Osteocyte (in vitro differentiated cells): ENCODE measurements around the gene CHRND. TPM values are rescaled to one million over a fixed set of nuclear protein-coding genes. Genes with fewer than 3 reads are reported as not detected.

Source experiments
- DNase-seq: peaks from one replicate; pipeline ENCODE4 v3.0.0; 2021; ENCODE audit warnings: mixed read lengths; ENCODE audit not compliant: unreplicated experiment; ENCODE audit errors: extremely low spot score
- H3K27ac Mint-ChIP-seq: one replicate; pipeline ENCODE4 v1.8.0; 2021; ENCODE audit warnings: mild to moderate bottlenecking, mixed read lengths; ENCODE audit not compliant: unreplicated experiment
- H3K27me3 Mint-ChIP-seq: one replicate; pipeline ENCODE4 v1.8.0; 2021; ENCODE audit warnings: mixed read lengths; ENCODE audit not compliant: unreplicated experiment
- H3K36me3 Mint-ChIP-seq: one replicate; pipeline ENCODE4 v1.8.0; 2021; ENCODE audit warnings: mixed read lengths; ENCODE audit not compliant: unreplicated experiment
- H3K4me1 Mint-ChIP-seq: one replicate; pipeline ENCODE4 v1.8.0; 2021; ENCODE audit warnings: mixed read lengths; ENCODE audit not compliant: unreplicated experiment
- H3K4me3 Mint-ChIP-seq: one replicate; pipeline ENCODE4 v1.8.0; 2021; ENCODE audit warnings: mild to moderate bottlenecking, moderate library complexity, mixed read lengths; ENCODE audit not compliant: unreplicated experiment
- H3K9me3 Mint-ChIP-seq: one replicate; pipeline ENCODE4 v1.8.0; 2021; ENCODE audit warnings: mixed read lengths; ENCODE audit not compliant: unreplicated experiment
- CTCF ChIP-seq: fragments of 200-600 bp; sonication (generic); IDR thresholded peaks from 2 replicates; pipeline ENCODE4 v1.5.0; 2021; ENCODE audit warnings: antibody characterized with exemption, mild to moderate bottlenecking, moderate library complexity
- total RNA-seq: library from RNA; stranded (reverse); gene quantifications from 2 replicates; pipeline ENCODE4 v1.2.1, GENCODE V29; 2021

The CHRND gene
- total RNA-seq, 1 donor from 2014 or later = not detected

GRCh38 chr2:232545511-232546375, 19.8 kb downstream of the CHRND start:
- Mint-ChIP-seq H3K9me3 (no peaks in the 10 kb centered on the region), H3K27ac (no peak overlapping the region), H3K27me3 (no peaks in the 10 kb centered on the region), H3K4me3 (no peak overlapping the region), H3K4me1 (peaks cover 5% of the 10 kb centered on the region), H3K36me3 (peaks cover 21% of the 10 kb centered on the region)
- DNase-seq = no peak
- no peak for TF ChIP-seq CTCF

GRCh38 chr2:232547991-232548390, 22.0 kb downstream of the CHRND start:
- Mint-ChIP-seq H3K27ac (no peak overlapping the region), H3K4me3 (no peak overlapping the region), H3K27me3 (no peaks in the 10 kb centered on the region), H3K36me3 (peaks cover 24% of the 10 kb centered on the region), H3K4me1 (peaks cover 14% of the 10 kb centered on the region), H3K9me3 (no peaks in the 10 kb centered on the region)
- no peak for TF ChIP-seq CTCF
- DNase-seq = no peak

- no peak for TF ChIP-seq CTCF
- no peaks in the 10 kb centered on the region for H3K9me3 Mint-ChIP-seq
- no peak for DNase-seq
- peak overlapping the region; percentile 97 for H3K4me3 Mint-ChIP-seq
- peaks cover 25% of the 10 kb centered on the region for H3K36me3 Mint-ChIP-seq
- H3K4me1 Mint-ChIP-seq = peaks cover 20% of the 10 kb centered on the region
- peak overlapping the region; percentile 97 for H3K27ac Mint-ChIP-seq
- H3K27me3 Mint-ChIP-seq = no peaks in the 10 kb centered on the region
Observed at GRCh38 chr2:232549655-232550353, 23.8 kb downstream of the CHRND start.

GRCh38 chr2:232550354-232551249, 24.6 kb downstream of the CHRND start, which contains the start of the genes EIF4E2 and TIGD1:
EIF4E2 (plus strand) TSS chr2:232550689; CDS start chr2:232550725, 36 bp downstream.
TIGD1 (minus strand) TSS chr2:232550557; CDS start chr2:232549882, 675 bp downstream.
- TF ChIP-seq CTCF = peak; percentile 38
- Mint-ChIP-seq H3K27me3 (no peaks in the 10 kb centered on the region), H3K9me3 (no peaks in the 10 kb centered on the region), H3K4me1 (peaks cover 24% of the 10 kb centered on the region), H3K36me3 (peaks cover 26% of the 10 kb centered on the region), H3K27ac (peak within 1 kb of the TSS; percentile 97), H3K4me3 (peak within 1 kb of the TSS; percentile 97)
- DNase-seq = peak; percentile 98
